ENCODE measurements around the gene UBE2Q2.

Gene UBE2Q2

DNA sequence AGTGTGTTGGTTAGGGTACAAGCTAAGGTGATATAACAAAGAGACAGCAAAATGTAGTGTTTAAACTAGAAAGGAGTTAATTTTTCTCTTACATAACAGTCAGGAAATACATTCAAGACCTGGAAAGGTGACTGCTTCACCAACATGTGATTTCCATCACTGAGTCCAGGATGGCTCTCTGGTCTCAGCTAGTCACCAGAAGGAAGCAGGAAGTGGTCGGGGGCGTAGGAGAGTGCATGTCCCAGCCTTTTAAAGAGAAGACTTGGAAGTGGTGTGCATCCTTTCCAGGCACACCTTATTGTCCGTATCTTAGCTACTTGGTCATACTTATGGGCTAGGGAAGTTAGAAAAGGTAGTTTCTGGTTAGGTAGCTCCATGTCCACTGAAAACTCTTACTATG lies 11.1 kb upstream of the UBE2Q2 start:
- no peak overlapping the region for H3K27ac ChIP-seq
- in situ Hi-C loops (cut with HindIII; ENCODE audit: low pct_ligation_motif_present, low sequenced_read_pairs), result no loop called here

DNA sequence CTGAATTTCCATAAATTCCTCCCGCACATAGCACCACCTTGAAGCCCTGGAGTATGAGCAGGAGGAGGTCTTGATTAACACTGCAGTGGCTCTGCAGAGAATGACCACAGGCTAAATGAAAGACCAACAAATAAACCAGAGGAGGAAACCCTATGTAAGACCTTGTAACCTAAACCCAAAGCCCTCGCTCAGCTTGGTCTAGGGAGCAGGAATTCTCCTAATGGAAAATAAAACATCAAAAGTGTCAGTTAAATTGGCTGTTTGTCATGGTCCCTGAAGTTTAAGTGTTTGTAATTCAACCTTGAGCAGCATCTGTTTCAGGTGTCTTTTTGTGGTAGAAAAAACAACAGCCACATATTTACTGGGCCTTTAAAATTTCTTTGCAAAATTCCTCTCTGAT lies 9.2 kb upstream of the UBE2Q2 start:
- in situ Hi-C loops (cut with HindIII; ENCODE audit: low pct_ligation_motif_present, low sequenced_read_pairs), result no loop called here
- H3K27ac ChIP-seq, result no peak overlapping the region

More for the DNA sequence above, 11.1 kb upstream of the UBE2Q2 start:
- no peaks in the 10 kb centered on the region for H3K36me3 ChIP-seq (replicated peaks)
- no peaks in the 10 kb centered on the region for H3K27me3 ChIP-seq (replicated peaks)
- H3K4me3 ChIP-seq (ENCODE audit: low read depth, low read length), result no peak overlapping the region
- TF ChIP-seq, protein P1, sequence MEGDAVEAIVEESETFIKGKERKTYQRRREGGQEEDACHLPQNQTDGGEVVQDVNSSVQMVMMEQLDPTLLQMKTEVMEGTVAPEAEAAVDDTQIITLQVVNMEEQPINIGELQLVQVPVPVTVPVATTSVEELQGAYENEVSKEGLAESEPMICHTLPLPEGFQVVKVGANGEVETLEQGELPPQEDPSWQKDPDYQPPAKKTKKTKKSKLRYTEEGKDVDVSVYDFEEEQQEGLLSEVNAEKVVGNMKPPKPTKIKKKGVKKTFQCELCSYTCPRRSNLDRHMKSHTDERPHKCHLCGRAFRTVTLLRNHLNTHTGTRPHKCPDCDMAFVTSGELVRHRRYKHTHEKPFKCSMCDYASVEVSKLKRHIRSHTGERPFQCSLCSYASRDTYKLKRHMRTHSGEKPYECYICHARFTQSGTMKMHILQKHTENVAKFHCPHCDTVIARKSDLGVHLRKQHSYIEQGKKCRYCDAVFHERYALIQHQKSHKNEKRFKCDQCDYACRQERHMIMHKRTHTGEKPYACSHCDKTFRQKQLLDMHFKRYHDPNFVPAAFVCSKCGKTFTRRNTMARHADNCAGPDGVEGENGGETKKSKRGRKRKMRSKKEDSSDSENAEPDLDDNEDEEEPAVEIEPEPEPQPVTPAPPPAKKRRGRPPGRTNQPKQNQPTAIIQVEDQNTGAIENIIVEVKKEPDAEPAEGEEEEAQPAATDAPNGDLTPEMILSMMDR (IDR thresholded peaks at IDR 0.05; ENCODE audit: low read depth, low read length, missing control alignments), result no peak
- no peak for DNase-seq

DNA sequence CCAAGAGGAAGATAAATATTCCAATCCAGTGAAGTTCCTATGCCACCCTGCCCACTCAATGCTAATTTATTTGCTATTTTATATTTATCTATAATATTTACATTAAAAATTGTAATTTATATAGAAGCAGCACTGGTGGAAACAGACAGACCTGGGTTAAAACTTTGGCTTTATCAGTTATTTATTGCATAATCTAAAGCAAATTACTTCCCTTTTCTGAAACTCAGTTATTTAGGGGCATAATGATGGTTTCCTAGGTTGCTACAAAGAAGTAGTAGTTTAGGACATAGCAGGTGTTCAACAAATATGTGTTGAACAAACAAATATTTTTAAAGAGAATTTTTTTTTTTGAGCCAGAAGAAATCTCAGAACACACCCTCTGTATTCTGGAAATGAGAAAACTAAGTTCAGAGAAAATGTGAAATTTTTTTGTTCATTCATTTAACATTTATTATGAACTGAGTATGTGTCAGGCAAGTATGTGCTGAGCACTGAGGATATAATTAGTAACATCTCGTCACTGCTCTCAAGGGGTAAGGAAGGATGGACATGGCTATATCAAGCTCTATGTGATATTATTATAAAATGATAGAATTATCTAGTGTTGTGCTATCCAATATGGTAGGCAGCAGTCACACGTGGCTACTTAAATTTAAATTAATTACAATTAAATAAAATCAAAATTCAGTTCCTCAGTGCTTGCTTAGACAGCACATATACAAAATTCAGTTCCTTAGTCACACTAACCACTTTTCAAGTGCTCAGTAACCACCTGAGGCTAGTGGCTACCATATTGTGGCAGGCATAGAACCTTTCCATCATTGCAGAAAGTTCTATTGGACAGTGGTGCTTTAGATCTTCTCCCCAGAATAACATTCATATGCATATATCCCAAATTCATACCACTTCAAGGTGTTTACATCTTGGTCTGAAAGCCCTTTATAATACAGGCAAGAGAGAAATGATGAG lies 7.0 kb upstream of the UBE2Q2 start:
- TF ChIP-seq, protein P1 (IDR thresholded peaks at IDR 0.05; ENCODE audit: low read depth, low read length, missing control alignments), result no peak
- peak overlapping the region; percentile 40 for H3K27ac ChIP-seq
- H3K36me3 ChIP-seq (replicated peaks), result no peaks in the 10 kb centered on the region
- no peak for DNase-seq
- H3K4me3 ChIP-seq (ENCODE audit: low read depth, low read length), result no peak overlapping the region
- in situ Hi-C loops (cut with HindIII; ENCODE audit: low pct_ligation_motif_present, low sequenced_read_pairs), result no loop called here
- H3K27me3 ChIP-seq (replicated peaks), result no peaks in the 10 kb centered on the region

More for the DNA sequence above, 9.2 kb upstream of the UBE2Q2 start:
- no peak for DNase-seq
- H3K27me3 ChIP-seq (replicated peaks), result no peaks in the 10 kb centered on the region
- H3K36me3 ChIP-seq (replicated peaks), result no peaks in the 10 kb centered on the region
- H3K4me3 ChIP-seq (ENCODE audit: low read depth, low read length), result no peak overlapping the region
- TF ChIP-seq, protein P1 (IDR thresholded peaks at IDR 0.05; ENCODE audit: low read depth, low read length, missing control alignments), result no peak

DNA sequence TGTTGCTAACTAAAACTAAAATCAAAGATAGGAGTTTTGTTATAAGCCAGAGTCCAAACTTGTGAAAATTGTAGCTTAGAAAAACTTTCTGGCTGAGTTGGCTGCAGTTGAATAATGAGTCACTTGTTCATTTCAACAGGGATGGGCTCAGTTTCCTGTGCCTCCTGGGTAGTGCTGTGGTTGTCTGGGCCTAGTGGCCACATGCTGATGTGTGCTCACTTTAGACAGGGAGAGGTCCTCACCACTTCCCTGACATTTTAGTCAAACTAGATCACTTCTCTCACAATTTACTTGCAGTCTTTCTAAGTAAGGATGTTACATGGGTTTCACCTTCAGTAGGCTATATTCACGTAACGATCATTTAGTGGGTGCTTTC lies 6.3 kb upstream of the UBE2Q2 start:
- peak; percentile 86 for DNase-seq
- no peaks in the 10 kb centered on the region for H3K36me3 ChIP-seq (replicated peaks)
- H3K27me3 ChIP-seq (replicated peaks), result no peaks in the 10 kb centered on the region
- peak overlapping the region; percentile 46 for H3K27ac ChIP-seq
- H3K4me3 ChIP-seq (ENCODE audit: low read depth, low read length), result no peak overlapping the region
- in situ Hi-C loops (cut with HindIII; ENCODE audit: low pct_ligation_motif_present, low sequenced_read_pairs), result no loop called here
- TF ChIP-seq, protein P1 (IDR thresholded peaks at IDR 0.05; ENCODE audit: low read depth, low read length, missing control alignments), result peak; percentile 37

DNA sequence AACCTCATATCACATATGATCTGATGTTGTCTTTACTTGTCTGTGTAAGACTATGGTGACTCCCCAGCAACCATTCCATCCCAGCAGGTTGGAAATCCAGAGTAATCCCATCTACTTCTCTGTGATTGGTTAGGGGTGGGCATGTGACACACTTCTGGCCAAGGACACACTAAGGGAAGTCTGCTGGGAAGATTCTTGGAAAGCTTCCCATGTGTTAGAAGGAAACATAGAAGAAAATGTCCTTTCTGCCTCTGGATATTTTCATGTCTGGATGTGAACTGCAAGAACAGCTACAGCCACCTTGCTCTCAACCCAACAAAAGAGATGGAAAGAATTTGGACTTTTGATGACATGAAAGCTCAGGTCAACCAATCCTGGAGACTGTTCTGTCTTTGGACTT lies 2.6 kb upstream of the UBE2Q2 start:
- no peak overlapping the region for H3K4me3 ChIP-seq (ENCODE audit: low read depth, low read length)
- no peak overlapping the region for H3K27ac ChIP-seq
- peak; percentile 36 for DNase-seq
- in situ Hi-C loops (cut with HindIII; ENCODE audit: low pct_ligation_motif_present, low sequenced_read_pairs), result no loop called here
- H3K36me3 ChIP-seq (replicated peaks), result no peaks in the 10 kb centered on the region
- H3K27me3 ChIP-seq (replicated peaks), result no peaks in the 10 kb centered on the region
- TF ChIP-seq, protein P1 (IDR thresholded peaks at IDR 0.05; ENCODE audit: low read depth, low read length, missing control alignments), result no peak

All from brain microvascular endothelial cell (primary cell).